Measurements from ENCODE around the gene CRTC1. TPM values are rescaled to one million over a fixed set of nuclear protein-coding genes. Genes with fewer than 3 reads are reported as not detected.

Gene CRTC1
- total and polyA plus RNA-seq, 2 of the 13 experiments (the other 11 are each of a cell fraction or from before 2014, with no cell fraction given) = 2.0 to 2.7 TPM

DNA sequence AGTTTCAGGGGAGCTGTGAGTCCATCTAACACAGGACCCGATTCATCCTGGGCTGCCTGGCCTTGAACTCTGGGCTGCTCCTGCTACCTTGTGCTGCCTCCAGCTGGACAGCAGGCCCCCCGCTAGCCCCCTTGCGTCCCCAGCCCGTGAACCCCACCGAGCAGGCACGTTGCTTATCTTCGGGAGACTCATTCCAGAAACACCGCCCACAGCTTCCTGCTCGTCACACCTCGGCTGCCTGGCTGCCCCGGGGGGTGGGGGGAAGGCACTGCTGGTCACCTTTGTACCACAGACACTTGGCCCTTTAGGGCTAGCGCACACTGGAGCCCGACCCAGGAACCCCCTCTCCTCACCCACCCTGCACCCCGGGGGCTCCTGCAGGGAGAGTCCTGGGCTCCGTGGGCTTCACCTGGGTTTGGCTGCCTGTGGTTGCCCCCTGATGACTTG lies 48.1 kb downstream of the CRTC1 start (continued):
- TF ChIP-seq AKAP8 (CRISPR knock-in tag; IDR thresholded peaks at IDR 0.05) (no peak), ZNF232 (CRISPR knock-in tag; IDR thresholded peaks at IDR 0.05; ENCODE audit: borderline replicate concordance) (peak; percentile 55; the same call in 1 of the 2 replicates), IRX3 (CRISPR knock-in tag; IDR thresholded peaks at IDR 0.05; ENCODE audit: borderline replicate concordance, low read depth) (no peak), KDM2A (CRISPR knock-in tag; IDR thresholded peaks at IDR 0.05; ENCODE audit: borderline replicate concordance, low read depth) (no peak; the same call in 1 of the 2 replicates), PAWR (CRISPR knock-in tag; IDR thresholded peaks at IDR 0.05; ENCODE audit: borderline replicate concordance) (no peak), RXRA (CRISPR knock-in tag; IDR thresholded peaks at IDR 0.05) (peak; percentile 62; the same call in 1 of the 2 replicates), PRPF4 (IDR thresholded peaks at IDR 0.05; ENCODE audit: low read depth, low read length, poor library complexity, severe bottlenecking) (no peak), MIER2 (CRISPR knock-in tag; IDR thresholded peaks at IDR 0.05) (no peak), POLR2AphosphoS5 (IDR thresholded peaks at IDR 0.05; ENCODE audit: low read depth, low read length) (no peak)
- TF ChIP-seq, protein P1, sequence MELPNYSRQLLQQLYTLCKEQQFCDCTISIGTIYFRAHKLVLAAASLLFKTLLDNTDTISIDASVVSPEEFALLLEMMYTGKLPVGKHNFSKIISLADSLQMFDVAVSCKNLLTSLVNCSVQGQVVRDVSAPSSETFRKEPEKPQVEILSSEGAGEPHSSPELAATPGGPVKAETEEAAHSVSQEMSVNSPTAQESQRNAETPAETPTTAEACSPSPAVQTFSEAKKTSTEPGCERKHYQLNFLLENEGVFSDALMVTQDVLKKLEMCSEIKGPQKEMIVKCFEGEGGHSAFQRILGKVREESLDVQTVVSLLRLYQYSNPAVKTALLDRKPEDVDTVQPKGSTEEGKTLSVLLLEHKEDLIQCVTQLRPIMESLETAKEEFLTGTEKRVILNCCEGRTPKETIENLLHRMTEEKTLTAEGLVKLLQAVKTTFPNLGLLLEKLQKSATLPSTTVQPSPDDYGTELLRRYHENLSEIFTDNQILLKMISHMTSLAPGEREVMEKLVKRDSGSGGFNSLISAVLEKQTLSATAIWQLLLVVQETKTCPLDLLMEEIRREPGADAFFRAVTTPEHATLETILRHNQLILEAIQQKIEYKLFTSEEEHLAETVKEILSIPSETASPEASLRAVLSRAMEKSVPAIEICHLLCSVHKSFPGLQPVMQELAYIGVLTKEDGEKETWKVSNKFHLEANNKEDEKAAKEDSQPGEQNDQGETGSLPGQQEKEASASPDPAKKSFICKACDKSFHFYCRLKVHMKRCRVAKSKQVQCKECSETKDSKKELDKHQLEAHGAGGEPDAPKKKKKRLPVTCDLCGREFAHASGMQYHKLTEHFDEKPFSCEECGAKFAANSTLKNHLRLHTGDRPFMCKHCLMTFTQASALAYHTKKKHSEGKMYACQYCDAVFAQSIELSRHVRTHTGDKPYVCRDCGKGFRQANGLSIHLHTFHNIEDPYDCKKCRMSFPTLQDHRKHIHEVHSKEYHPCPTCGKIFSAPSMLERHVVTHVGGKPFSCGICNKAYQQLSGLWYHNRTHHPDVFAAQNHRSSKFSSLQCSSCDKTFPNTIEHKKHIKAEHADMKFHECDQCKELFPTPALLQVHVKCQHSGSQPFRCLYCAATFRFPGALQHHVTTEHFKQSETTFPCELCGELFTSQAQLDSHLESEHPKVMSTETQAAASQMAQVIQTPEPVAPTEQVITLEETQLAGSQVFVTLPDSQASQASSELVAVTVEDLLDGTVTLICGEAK (IDR thresholded peaks at IDR 0.05) = no peak
- TF ChIP-seq, protein P1 (CRISPR knock-in tag; IDR thresholded peaks at IDR 0.05) = no peak
- TF ChIP-seq, protein P2, sequence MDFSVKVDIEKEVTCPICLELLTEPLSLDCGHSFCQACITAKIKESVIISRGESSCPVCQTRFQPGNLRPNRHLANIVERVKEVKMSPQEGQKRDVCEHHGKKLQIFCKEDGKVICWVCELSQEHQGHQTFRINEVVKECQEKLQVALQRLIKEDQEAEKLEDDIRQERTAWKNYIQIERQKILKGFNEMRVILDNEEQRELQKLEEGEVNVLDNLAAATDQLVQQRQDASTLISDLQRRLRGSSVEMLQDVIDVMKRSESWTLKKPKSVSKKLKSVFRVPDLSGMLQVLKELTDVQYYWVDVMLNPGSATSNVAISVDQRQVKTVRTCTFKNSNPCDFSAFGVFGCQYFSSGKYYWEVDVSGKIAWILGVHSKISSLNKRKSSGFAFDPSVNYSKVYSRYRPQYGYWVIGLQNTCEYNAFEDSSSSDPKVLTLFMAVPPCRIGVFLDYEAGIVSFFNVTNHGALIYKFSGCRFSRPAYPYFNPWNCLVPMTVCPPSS (IDR thresholded peaks at IDR 0.05) = no peak
- TF ChIP-seq, protein P3, sequence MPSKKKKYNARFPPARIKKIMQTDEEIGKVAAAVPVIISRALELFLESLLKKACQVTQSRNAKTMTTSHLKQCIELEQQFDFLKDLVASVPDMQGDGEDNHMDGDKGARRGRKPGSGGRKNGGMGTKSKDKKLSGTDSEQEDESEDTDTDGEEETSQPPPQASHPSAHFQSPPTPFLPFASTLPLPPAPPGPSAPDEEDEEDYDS (CRISPR knock-in tag; IDR thresholded peaks at IDR 0.05) = peak; percentile 28; the same call in 1 of the 2 replicates

Data from HepG2 (cell line).